Subcutaneous adipose tissue (tissue), 4 donors: Measurements from ENCODE around the gene ESPL1. TPM values are rescaled to one million over a fixed set of nuclear protein-coding genes. Genes with fewer than 3 reads are reported as not detected.

Experiments
- CTCF ChIP-seq: fragments of 450-650 bp; IDR thresholded peaks from one replicate; pipeline ENCODE4 v1.5.1; 2016; ENCODE audit warnings: low read depth, mild to moderate bottlenecking, control low read depth, antibody characterized with exemption, moderate library complexity
- total RNA-seq, 4 donors: library from RNA; depleted of rRNA; stranded (reverse); fragments of >200 nt; gene quantifications; one replicate each; pipeline ENCODE4 v1.1.0, GENCODE V29; 2016

ESPL1 gene
- total RNA-seq, 4 donors from 2014 or later, result 0.38 to 2.4 (median 2.0) TPM; not detected in 1

GRCh38 chr12:53232646-53233461, 35.2 kb upstream of the ESPL1 start:
- no peak for TF ChIP-seq CTCF

GRCh38 chr12:53233671-53234121, 34.4 kb upstream of the ESPL1 start:
- no peak for TF ChIP-seq CTCF

GRCh38 chr12:53234271-53234914, 33.7 kb upstream of the ESPL1 start:
- TF ChIP-seq CTCF, result no peak

- no peak for TF ChIP-seq CTCF
Measured at GRCh38 chr12:53235164-53235563, 32.9 kb upstream of the ESPL1 start.

GRCh38 chr12:53235742-53236442, 32.2 kb upstream of the ESPL1 start:
- TF ChIP-seq CTCF, result no peak

GRCh38 chr12:53236443-53237111, 31.5 kb upstream of the ESPL1 start:
- TF ChIP-seq CTCF, result no peak
